GM19463 (cell line): ENCODE results near the gene TBC1D24.

Experiments used
- ATAC-seq: cut with Tn5 transposase; IDR thresholded peaks from one replicate; pipeline ENCODE4 v1.9.1; 2021; ENCODE audit warnings: mild to moderate bottlenecking, moderate library complexity; ENCODE audit not compliant: unreplicated experiment

Gene TBC1D24

GRCh38 chr16:2449118-2449517 lies 25.8 kb upstream of the TBC1D24 start:
- ATAC-seq, result no peak

GRCh38 chr16:2450535-2450934 lies 24.4 kb upstream of the TBC1D24 start:
- no peak for ATAC-seq

DNA sequence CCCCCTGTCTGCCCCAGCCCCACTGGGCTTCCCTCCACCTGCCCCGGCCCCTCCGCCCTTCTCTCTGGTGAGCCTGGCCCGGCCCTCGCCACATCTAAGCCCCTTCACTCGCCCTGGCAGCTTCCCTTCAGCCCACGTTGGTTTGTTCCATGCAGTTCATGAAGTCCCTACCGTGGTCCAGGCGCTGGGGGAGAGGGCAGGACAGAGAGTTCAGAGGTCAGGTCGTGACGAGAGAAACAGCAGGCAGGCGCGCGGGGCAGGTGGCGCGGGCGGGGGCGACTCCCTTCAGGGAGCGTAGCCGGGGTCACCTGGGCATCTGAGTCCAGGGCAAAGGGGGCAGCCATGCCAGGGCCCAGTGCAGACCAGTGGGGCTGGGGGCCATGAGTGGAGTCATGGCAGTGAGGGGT lies 23.9 kb upstream of the TBC1D24 start:
- no peak for ATAC-seq

GRCh38 chr16:2451851-2452320 lies 23.0 kb upstream of the TBC1D24 start:
- no peak for ATAC-seq

DNA sequence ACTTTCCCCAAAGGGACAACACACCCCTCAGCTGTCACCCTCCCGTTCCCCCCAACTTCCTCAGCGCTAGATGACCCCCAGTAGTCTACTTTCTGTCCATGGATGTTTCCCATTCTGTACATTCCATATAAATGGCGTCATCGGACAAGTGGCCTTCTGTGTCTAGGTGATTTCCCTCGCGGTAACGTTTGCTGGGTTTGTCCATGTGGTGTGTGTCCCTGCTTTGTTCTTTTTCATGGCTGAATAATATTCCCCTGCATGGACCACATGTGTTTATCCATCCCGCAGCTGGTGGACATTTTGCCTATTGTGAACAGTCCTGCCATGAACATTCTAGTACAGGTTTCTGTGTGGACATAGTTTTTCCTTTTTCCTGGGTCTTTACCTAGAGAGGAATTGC lies 22.3 kb upstream of the TBC1D24 start:
- no peak for ATAC-seq

- no peak for ATAC-seq
Observed at GRCh38 chr16:2455081-2455845, 19.7 kb upstream of the TBC1D24 start.

DNA sequence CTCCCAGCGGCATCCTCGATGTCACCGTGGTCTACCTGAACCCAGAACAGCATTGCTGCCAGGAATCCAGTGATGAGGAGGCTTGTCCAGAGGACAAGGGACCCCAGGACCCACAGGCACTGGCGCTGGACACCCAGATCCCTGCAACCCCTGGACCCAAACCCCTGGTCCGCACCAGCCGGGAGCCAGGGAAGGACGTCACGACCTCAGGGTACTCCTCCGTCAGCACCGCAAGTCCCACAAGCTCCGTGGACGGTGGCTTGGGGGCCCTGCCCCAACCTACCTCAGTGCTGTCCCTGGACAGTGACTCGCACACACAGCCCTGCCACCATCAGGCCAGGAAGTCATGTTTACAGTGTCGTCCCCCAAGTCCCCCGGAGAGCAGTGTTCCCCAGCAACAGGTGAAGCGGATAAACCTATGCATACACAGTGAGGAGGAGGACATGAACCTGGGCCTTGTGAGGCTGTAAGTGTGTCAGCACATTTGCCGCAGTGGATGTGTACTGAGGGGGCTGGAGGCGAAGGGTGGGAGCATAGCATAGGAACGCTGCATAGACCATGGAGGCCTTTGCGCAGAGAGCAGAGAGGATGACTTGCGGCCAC lies 18.3 kb upstream of the TBC1D24 start:
- no peak for ATAC-seq

GRCh38 chr16:2457267-2457666 lies 17.7 kb upstream of the TBC1D24 start:
- ATAC-seq, result no peak

GRCh38 chr16:2457946-2458345 lies 17.0 kb upstream of the TBC1D24 start:
- ATAC-seq, result no peak

GRCh38 chr16:2458887-2459646 lies 15.9 kb upstream of the TBC1D24 start:
- no peak for ATAC-seq

GRCh38 chr16:2459647-2460390 lies 15.1 kb upstream of the TBC1D24 start, which contains the start of gene TEDC2:
TEDC2 (plus strand) TSS chr16:2460109; CDS start chr16:2460145, 36 bp downstream.
- peak; percentile 96 for ATAC-seq

- no peak for ATAC-seq
Observed at GRCh38 chr16:2460391-2460713, 14.6 kb upstream of the TBC1D24 start.

GRCh38 chr16:2460916-2461315 lies 14.0 kb upstream of the TBC1D24 start:
- no peak for ATAC-seq

GRCh38 chr16:2462031-2462866 lies 12.7 kb upstream of the TBC1D24 start:
- no peak for ATAC-seq

DNA sequence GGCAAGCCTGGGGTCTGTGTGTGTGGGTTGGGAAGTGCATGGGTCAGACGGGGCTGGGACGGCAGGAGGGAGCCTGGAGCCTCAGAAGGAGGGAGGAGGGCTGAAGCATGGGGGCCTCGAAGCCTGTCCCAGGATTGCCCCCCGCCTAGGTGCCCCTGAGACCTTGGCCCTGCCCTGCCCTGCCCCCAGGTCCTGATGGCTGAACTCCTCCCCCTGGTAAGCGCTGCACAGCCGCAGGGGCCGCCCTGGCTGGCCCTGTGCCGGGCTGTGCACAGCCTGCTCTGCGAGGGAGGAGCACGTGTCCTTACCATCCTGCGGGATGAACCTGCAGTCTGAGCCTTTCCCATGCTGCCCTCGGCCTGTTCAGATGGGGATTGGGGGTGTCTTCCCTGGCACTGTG lies 10.6 kb upstream of the TBC1D24 start:
- no peak for ATAC-seq

- no peak for ATAC-seq
Observed at GRCh38 chr16:2465653-2466415, 9.1 kb upstream of the TBC1D24 start.

DNA sequence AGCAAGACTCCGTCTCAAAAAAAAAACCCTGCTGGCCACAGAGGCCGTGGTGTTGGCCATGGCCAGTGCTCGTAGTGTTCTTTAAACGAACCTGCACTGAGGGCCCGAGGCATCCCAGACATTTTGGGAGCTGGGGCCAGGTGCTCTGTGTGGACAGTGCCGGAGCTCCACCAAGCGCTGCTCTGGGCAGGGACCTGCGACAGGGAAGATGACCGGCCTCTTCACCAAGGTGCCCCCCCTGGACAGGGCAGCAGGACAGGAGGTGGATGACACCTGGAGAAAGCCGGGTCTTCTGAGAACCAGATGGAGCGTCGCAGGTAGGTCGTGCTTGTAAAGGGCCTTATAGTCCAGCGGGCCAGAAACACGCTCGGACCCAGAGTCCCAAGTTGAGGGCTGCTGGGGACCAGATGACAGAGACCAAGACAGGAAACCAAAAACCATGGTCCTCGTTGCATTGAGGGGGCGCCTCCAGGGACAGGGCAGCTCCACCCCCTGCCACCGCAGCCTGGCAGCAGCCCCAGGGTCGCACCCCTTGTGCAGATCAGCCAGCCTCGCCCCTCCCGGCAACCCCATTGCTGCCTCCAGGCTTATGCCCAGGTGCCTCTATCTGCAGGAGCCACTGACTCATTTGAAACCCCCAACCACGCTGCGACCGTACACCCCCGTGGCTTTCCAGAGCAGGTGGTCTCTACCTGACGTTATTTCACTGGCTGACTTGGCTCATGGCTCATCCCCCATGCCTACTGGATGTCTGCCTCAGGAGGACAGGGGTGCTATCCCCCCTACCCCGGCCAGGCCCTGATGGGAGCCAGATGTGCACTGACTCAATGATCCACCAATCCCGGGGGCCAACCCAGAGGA lies 8.0 kb upstream of the TBC1D24 start:
- no peak for ATAC-seq

GRCh38 chr16:2467528-2468232 lies 7.2 kb upstream of the TBC1D24 start:
- no peak for ATAC-seq
